HepG2 (cell line): ENCODE measurements around the gene RASL10A. TPM values are rescaled to one million over a fixed set of nuclear protein-coding genes. Genes with fewer than 3 reads are reported as not detected.

Experiments
- CC2D1A ChIP-seq: sonication (generic); formaldehyde crosslinking; IDR thresholded peaks from 2 replicates; pipeline ENCODE4 v1.8.1; 2023; ENCODE audit warnings: mild to moderate bottlenecking, missing genetic modification reagents
- JUN ChIP-seq: sonication (generic); formaldehyde crosslinking; IDR thresholded peaks from 2 replicates; pipeline ENCODE4 v1.4.0; 2020; ENCODE audit warnings: mild to moderate bottlenecking, missing genetic modification reagents
- POGZ ChIP-seq: sonication (generic); formaldehyde crosslinking; IDR thresholded peaks from 2 replicates; pipeline ENCODE4 v1.4.0; 2020; ENCODE audit warnings: mild to moderate bottlenecking, missing genetic modification reagents
- REXO4 ChIP-seq: sonication (generic); formaldehyde crosslinking; IDR thresholded peaks from 2 replicates; pipeline ENCODE4 v1.8.0; 2022; ENCODE audit warnings: missing genetic modification reagents, mild to moderate bottlenecking, borderline replicate concordance
- SAP130 ChIP-seq: IDR thresholded peaks from 2 replicates; pipeline ENCODE4 v1.6.1; 2016; ENCODE audit warnings: low read depth
- SP140L ChIP-seq: sonication (generic); formaldehyde crosslinking; IDR thresholded peaks from 2 replicates; pipeline ENCODE4 v1.4.0; 2020; ENCODE audit warnings: missing genetic modification reagents, borderline replicate concordance
- TGIF2 ChIP-seq: IDR thresholded peaks from 2 replicates; pipeline ENCODE4 v1.6.1; 2016; ENCODE audit warnings: control low read depth, missing compliant biosample characterization
- ZNF136 ChIP-seq: sonication (generic); formaldehyde crosslinking; IDR thresholded peaks from 2 replicates; pipeline ENCODE4 v1.8.1; 2022; ENCODE audit warnings: low read depth, mild to moderate bottlenecking, moderate library complexity, missing genetic modification reagents
- ZNF446 ChIP-seq: sonication (generic); formaldehyde crosslinking; IDR thresholded peaks from 2 replicates; pipeline ENCODE4 v1.5.0; 2020; ENCODE audit warnings: mild to moderate bottlenecking, missing genetic modification reagents
- ZNF496 ChIP-seq: sonication (generic); formaldehyde crosslinking; IDR thresholded peaks from 2 replicates; pipeline ENCODE4 v1.8.1; 2023; ENCODE audit warnings: mild to moderate bottlenecking, moderate library complexity, missing genetic modification reagents; ENCODE audit not compliant: insufficient replicate concordance
- ZNF501 ChIP-seq: sonication (generic); formaldehyde crosslinking; IDR thresholded peaks from 2 replicates; pipeline ENCODE4 v1.5.1; 2020; ENCODE audit warnings: mild to moderate bottlenecking, moderate library complexity, missing genetic modification reagents
- ZNF569 ChIP-seq: sonication (generic); formaldehyde crosslinking; IDR thresholded peaks from 2 replicates; pipeline ENCODE4 v1.5.0; 2020; ENCODE audit warnings: mild to moderate bottlenecking, missing genetic modification reagents, moderate library complexity, borderline replicate concordance
- ZNF720 ChIP-seq: sonication (generic); formaldehyde crosslinking; IDR thresholded peaks from 2 replicates; pipeline ENCODE4 v1.4.0; 2020; ENCODE audit warnings: missing genetic modification reagents
- ZNF816 ChIP-seq: sonication (generic); formaldehyde crosslinking; IDR thresholded peaks from 2 replicates; pipeline ENCODE4 v1.8.0; 2022; ENCODE audit warnings: missing genetic modification reagents, mild to moderate bottlenecking, borderline replicate concordance
- ZNF883 ChIP-seq: sonication (generic); formaldehyde crosslinking; IDR thresholded peaks from 2 replicates; pipeline ENCODE4 v1.5.1; 2020; ENCODE audit warnings: mild to moderate bottlenecking, missing genetic modification reagents; ENCODE audit errors: not compliant biosample characterization
- polyA plus RNA-seq, 8 experiments: library from polyadenylated mRNA; depleted of rRNA in 3 of 8; stranded (reverse) in 7 of 8; unstranded in 1 of 8; fragments of >200 nt; fragmentation: Illumina TruSeq in 4 of 8; extraction: Trizol in 4 of 8; gene quantifications; 2 replicates each; pipeline versions ENCODE4 v1.2.1 to v1.2.3, GENCODE V29; 2011 to 2016; ENCODE audit warnings: low read depth in 4 of 8, missing spikeins in 1 of 8, mixed read lengths in 1 of 8; ENCODE audit not compliant: insufficient read depth in 1 of 8
- total RNA-seq, 5 experiments: library from RNA; depleted of rRNA; stranded (reverse); fragments of >200 nt; fragmentation: Illumina TruSeq; extraction: Trizol; gene quantifications; 2 replicates each; pipeline ENCODE4 v1.2.3, GENCODE V29; 2016; ENCODE audit warnings: low read depth in 1 of 5
- TF ChIP-seq, protein P1 (sequence below): sonication (generic); formaldehyde crosslinking; IDR thresholded peaks from 2 replicates; pipeline ENCODE4 v1.4.0; 2020; ENCODE audit warnings: missing genetic modification reagents, borderline replicate concordance
- TF ChIP-seq, protein P2 (sequence below): sonication (generic); formaldehyde crosslinking; IDR thresholded peaks from 2 replicates; pipeline ENCODE4 v1.5.1; 2020; ENCODE audit warnings: missing genetic modification reagents, mild to moderate bottlenecking, borderline replicate concordance
- TF ChIP-seq, protein P3 (sequence below): sonication (generic); formaldehyde crosslinking; IDR thresholded peaks from 2 replicates; pipeline ENCODE4 v1.4.0; 2020; ENCODE audit warnings: missing genetic modification reagents

The RASL10A gene
- total and polyA plus RNA-seq, 2 of the 13 experiments (the other 11 are each of a cell fraction or from before 2014, with no cell fraction given): 0.05 to 0.22 TPM

DNA sequence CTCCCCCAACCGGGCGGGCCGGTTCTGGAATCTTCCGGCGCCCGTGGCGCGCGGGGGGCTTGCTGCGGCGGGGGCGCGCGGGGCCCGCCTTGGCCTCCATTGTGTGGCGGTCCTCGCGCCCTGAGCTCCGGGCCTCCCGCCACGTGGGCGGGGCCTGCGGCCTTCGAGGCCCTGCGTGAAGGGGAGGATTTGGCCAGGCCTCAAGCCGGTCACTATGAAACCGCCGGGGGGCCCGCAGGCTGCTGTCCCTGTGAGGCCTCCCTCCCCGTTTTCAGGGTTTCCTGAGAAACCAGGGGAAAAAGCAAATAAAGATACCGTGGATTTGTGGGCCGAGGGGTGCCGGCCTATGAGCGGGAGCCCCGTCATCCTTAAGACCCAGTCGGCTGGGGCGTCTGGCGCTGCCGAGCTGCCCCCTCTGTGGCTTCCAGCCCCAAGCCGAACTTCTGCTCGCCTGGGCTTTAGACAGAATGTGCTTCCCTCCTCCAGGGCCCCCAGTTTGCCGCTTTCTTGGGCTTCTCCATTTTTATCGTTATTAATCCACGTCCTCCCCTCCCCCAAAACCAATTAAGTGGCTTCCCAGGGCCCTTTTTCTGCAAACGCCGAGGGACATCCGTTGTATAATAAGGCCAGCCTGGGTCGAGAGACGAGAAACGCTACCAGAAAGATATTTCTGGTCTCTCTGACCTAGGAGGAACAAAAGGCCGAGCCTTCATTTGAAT lies 46.8 kb downstream of the RASL10A start (continued):
- TF ChIP-seq, protein P1, sequence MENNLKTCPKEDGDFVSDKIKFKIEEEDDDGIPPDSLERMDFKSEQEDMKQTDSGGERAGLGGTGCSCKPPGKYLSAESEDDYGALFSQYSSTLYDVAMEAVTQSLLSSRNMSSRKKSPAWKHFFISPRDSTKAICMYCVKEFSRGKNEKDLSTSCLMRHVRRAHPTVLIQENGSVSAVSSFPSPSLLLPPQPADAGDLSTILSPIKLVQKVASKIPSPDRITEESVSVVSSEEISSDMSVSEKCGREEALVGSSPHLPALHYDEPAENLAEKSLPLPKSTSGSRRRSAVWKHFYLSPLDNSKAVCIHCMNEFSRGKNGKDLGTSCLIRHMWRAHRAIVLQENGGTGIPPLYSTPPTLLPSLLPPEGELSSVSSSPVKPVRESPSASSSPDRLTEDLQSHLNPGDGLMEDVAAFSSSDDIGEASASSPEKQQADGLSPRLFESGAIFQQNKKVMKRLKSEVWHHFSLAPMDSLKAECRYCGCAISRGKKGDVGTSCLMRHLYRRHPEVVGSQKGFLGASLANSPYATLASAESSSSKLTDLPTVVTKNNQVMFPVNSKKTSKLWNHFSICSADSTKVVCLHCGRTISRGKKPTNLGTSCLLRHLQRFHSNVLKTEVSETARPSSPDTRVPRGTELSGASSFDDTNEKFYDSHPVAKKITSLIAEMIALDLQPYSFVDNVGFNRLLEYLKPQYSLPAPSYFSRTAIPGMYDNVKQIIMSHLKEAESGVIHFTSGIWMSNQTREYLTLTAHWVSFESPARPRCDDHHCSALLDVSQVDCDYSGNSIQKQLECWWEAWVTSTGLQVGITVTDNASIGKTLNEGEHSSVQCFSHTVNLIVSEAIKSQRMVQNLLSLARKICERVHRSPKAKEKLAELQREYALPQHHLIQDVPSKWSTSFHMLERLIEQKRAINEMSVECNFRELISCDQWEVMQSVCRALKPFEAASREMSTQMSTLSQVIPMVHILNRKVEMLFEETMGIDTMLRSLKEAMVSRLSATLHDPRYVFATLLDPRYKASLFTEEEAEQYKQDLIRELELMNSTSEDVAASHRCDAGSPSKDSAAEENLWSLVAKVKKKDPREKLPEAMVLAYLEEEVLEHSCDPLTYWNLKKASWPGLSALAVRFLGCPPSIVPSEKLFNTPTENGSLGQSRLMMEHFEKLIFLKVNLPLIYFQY (CRISPR knock-in tag): no peak
- TF ChIP-seq, protein P2, sequence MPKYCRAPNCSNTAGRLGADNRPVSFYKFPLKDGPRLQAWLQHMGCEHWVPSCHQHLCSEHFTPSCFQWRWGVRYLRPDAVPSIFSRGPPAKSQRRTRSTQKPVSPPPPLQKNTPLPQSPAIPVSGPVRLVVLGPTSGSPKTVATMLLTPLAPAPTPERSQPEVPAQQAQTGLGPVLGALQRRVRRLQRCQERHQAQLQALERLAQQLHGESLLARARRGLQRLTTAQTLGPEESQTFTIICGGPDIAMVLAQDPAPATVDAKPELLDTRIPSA (CRISPR knock-in tag): no peak; the same call in 1 of the 2 replicates
- no peak for TF ChIP-seq ZNF496 (CRISPR knock-in tag)
- no peak for TF ChIP-seq SP140L (CRISPR knock-in tag)
- peak; percentile 8; the same call in 1 of the 2 replicates for TF ChIP-seq SAP130 (CRISPR knock-in tag)
- TF ChIP-seq ZNF720 (CRISPR knock-in tag): no peak
- TF ChIP-seq JUN (CRISPR knock-in tag): no peak; the same call in 1 of the 2 replicates
- no peak for TF ChIP-seq ZNF816
- peak; percentile 75 for TF ChIP-seq ZNF446 (CRISPR knock-in tag)
- no peak for TF ChIP-seq ZNF569
- peak; percentile 62; the same call in 1 of the 2 replicates for TF ChIP-seq TGIF2 (CRISPR knock-in tag)
- TF ChIP-seq REXO4 (CRISPR knock-in tag): peak; percentile 66; the same call in 1 of the 2 replicates
- no peak for TF ChIP-seq CC2D1A
- TF ChIP-seq ZNF883 (CRISPR knock-in tag): no peak
- TF ChIP-seq ZNF501 (CRISPR knock-in tag): no peak
- TF ChIP-seq ZNF136 (CRISPR knock-in tag): no peak
- TF ChIP-seq POGZ (CRISPR knock-in tag): no peak
- TF ChIP-seq, protein P3, sequence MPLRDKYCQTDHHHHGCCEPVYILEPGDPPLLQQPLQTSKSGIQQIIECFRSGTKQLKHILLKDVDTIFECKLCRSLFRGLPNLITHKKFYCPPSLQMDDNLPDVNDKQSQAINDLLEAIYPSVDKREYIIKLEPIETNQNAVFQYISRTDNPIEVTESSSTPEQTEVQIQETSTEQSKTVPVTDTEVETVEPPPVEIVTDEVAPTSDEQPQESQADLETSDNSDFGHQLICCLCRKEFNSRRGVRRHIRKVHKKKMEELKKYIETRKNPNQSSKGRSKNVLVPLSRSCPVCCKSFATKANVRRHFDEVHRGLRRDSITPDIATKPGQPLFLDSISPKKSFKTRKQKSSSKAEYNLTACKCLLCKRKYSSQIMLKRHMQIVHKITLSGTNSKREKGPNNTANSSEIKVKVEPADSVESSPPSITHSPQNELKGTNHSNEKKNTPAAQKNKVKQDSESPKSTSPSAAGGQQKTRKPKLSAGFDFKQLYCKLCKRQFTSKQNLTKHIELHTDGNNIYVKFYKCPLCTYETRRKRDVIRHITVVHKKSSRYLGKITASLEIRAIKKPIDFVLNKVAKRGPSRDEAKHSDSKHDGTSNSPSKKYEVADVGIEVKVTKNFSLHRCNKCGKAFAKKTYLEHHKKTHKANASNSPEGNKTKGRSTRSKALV (CRISPR knock-in tag): no peak
